VCaP (cell line): ENCODE data around the gene ME1.

Source experiments
- H3K27ac ChIP-seq: fragments of 450-650 bp; 2 replicates; pipeline ENCODE4 v1.5.1; 2017
- TF ChIP-seq, protein P1 (sequence below): fragments of 450-650 bp; conservative IDR thresholded peaks from 2 replicates; pipeline ENCODE4 v1.5.1; 2017; ENCODE audit warnings: mild to moderate bottlenecking, moderate library complexity

ME1 gene

DNA sequence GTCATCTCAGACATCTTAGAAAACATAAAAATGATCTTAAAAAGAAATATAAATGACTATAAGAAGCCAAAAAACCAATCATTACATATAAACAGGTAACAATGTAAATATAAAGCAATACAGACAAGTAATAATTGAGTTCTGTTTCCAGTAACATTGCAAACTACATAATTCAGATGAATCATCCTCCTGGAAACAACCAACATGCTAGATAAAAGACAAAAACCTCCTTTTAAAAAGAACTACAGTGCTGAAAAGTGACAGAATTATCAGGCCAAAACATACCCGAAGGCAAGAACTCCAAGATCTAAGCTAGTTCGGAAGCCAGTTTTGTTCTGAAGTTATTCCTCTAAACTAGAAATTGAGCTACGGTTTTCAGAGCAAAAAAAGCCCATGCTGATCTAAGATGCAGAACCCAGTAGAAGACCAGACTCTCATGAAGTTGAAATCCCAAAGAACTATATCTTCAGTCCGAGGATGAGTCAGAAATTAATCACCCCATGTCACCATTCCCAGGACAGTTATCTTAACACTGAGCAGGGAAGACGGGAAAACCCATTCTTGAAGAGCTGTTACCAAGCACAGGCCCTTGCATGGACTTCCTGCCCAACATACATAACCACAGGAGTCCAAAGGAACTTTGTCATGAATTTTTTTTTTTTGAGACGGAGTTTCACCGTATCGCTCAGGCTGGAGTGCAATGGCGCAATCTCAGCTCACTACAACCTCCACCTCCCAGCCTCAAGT is 247.6 kb downstream of the ME1 start:
- no peak overlapping the region for H3K27ac ChIP-seq

GRCh38 chr6:83182114-83182513 is 248.7 kb downstream of the ME1 start:
- H3K27ac ChIP-seq = no peak overlapping the region
- TF ChIP-seq, protein P1, sequence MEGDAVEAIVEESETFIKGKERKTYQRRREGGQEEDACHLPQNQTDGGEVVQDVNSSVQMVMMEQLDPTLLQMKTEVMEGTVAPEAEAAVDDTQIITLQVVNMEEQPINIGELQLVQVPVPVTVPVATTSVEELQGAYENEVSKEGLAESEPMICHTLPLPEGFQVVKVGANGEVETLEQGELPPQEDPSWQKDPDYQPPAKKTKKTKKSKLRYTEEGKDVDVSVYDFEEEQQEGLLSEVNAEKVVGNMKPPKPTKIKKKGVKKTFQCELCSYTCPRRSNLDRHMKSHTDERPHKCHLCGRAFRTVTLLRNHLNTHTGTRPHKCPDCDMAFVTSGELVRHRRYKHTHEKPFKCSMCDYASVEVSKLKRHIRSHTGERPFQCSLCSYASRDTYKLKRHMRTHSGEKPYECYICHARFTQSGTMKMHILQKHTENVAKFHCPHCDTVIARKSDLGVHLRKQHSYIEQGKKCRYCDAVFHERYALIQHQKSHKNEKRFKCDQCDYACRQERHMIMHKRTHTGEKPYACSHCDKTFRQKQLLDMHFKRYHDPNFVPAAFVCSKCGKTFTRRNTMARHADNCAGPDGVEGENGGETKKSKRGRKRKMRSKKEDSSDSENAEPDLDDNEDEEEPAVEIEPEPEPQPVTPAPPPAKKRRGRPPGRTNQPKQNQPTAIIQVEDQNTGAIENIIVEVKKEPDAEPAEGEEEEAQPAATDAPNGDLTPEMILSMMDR = no peak

More for the DNA sequence above, 247.6 kb downstream of the ME1 start:
- TF ChIP-seq, protein P1 = no peak

GRCh38 chr6:83180426-83180950 is 250.4 kb downstream of the ME1 start:
- TF ChIP-seq, protein P1 = no peak
- no peak overlapping the region for H3K27ac ChIP-seq

- TF ChIP-seq, protein P1 = no peak
- H3K27ac ChIP-seq = no peak overlapping the region
Observed at GRCh38 chr6:83176246-83176645, 254.6 kb downstream of the ME1 start.

DNA sequence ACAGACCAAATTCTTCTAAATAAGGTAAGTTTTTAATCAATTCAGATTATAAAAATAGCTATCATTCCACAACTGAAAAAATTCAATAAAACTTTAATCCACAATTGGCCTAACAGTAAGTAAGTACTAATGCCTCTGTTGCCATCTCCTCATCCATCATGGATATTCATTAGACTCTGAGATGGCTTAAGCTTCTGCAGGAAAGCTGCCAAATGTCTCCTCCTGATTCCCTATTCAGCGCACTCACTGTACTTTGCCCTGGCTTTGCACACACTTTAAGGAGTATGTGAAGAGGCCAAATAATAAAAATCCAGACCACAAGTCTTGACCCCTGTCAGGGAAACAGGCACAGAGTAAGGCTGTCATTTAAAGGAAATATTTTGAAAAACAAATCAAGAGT is 261.3 kb downstream of the ME1 start:
- TF ChIP-seq, protein P1 = no peak
- H3K27ac ChIP-seq = no peak overlapping the region

GRCh38 chr6:83169106-83169505 is 261.7 kb downstream of the ME1 start:
- TF ChIP-seq, protein P1 = no peak
- no peak overlapping the region for H3K27ac ChIP-seq

DNA sequence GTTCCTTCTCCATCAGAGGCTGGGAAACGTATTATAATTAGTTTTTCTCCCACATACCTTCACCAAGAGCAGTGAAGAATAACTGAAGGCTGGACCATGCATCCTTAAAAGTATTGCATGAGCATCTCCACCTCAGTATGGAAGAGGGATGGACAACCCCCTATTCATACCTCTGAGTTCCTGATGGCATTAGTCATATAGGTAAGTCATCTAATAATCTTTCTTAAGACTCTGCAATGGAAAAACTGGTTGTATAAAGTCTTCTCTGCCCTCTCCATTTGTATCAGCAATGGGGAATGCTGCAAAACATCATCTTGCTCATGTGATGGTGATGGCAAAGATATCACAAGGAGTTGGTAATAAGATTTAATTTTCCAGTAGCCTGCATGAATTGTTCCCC is 262.3 kb downstream of the ME1 start:
- TF ChIP-seq, protein P1 = no peak

More for the DNA sequence above, 262.3 kb downstream of the ME1 start:
- no peak overlapping the region for H3K27ac ChIP-seq
